DND-41 (cell line): Measurements from ENCODE around the gene CHMP4A.

Experiments
- ATAC-seq: fragments of 200-7000 bp; cut with Tn5 transposase; 3 replicates; pipeline ENCODE4 v1.9.1; 2021; ENCODE audit warnings: low read depth; ENCODE audit not compliant: insufficient read depth
- DNase-seq: peaks from one replicate; pipeline ENCODE4 v3.0.0-alpha.2; 2020
- H2AFZ ChIP-seq: 2 replicates; pipeline ENCODE4 v1.6.0; 2012; ENCODE audit warnings: low read depth, low read length
- H3K27ac ChIP-seq: 2 replicates; pipeline ENCODE4 v1.5.1; 2012; ENCODE audit warnings: low read length, inconsistent platforms
- H3K27me3 ChIP-seq: fragments of 200-600 bp; sonication (generic); 2 replicates; pipeline ENCODE4 v1.6.0; 2012; ENCODE audit warnings: low read length, mild to moderate bottlenecking, inconsistent platforms; ENCODE audit not compliant: insufficient read depth, poor library complexity
- H3K36me3 ChIP-seq: 2 replicates; pipeline ENCODE4 v1.5.1; 2012; ENCODE audit warnings: low read length, inconsistent platforms; ENCODE audit not compliant: insufficient read depth
- H3K4me1 ChIP-seq: 2 replicates; pipeline ENCODE4 v1.5.1; 2012; ENCODE audit warnings: mild to moderate bottlenecking, low read length; ENCODE audit not compliant: insufficient read depth
- H3K4me2 ChIP-seq: 2 replicates; pipeline ENCODE4 v1.6.0; 2012; ENCODE audit warnings: mild to moderate bottlenecking, moderate library complexity, low read length, inconsistent platforms; ENCODE audit not compliant: insufficient read depth
- H3K4me3 ChIP-seq, 2 experiments: fragments of 200-600 bp in 1 of 2; shearing (Covaris generic) in 1 of 2; 2 replicates each; pipeline ENCODE4 v1.5.1; 2012 to 2016; ENCODE audit warnings: inconsistent platforms in 2 of 2, low read length in 2 of 2, mild to moderate bottlenecking in 2 of 2, low read depth in 1 of 2, moderate library complexity in 1 of 2
- H3K79me2 ChIP-seq: 2 replicates; pipeline ENCODE4 v1.6.0; 2012; ENCODE audit warnings: low read length, inconsistent platforms; ENCODE audit not compliant: insufficient read depth
- H3K9ac ChIP-seq: 2 replicates; pipeline ENCODE4 v1.6.0; 2012; ENCODE audit warnings: low read depth, mild to moderate bottlenecking, inconsistent platforms, low read length, moderate library complexity
- H3K9me3 ChIP-seq: 2 replicates; pipeline ENCODE4 v1.5.1; 2012; ENCODE audit warnings: low read length, moderate library complexity, mild to moderate bottlenecking, inconsistent platforms; ENCODE audit not compliant: insufficient read depth, severe bottlenecking
- H4K20me1 ChIP-seq: 2 replicates; pipeline ENCODE4 v1.6.0; 2012; ENCODE audit warnings: low read length; ENCODE audit not compliant: insufficient read depth
- CTCF ChIP-seq: IDR thresholded peaks from 2 replicates; pipeline ENCODE4 v1.5.1; 2012; ENCODE audit warnings: borderline replicate concordance, low read length, moderate library complexity, mild to moderate bottlenecking; ENCODE audit not compliant: poor library complexity, severe bottlenecking; ENCODE audit errors: extremely low read depth
- EZH2 ChIP-seq: IDR thresholded peaks from 3 replicates; pipeline ENCODE4 v1.6.1; 2012; ENCODE audit warnings: borderline replicate concordance, low read depth, mild to moderate bottlenecking, moderate library complexity, low read length, inconsistent platforms; ENCODE audit not compliant: severe bottlenecking

Gene CHMP4A

GRCh38 chr14:24184104-24184970, 29.0 kb downstream of the CHMP4A start:
- H3K9ac ChIP-seq, result no peak overlapping the region
- TF ChIP-seq CTCF (no peak), EZH2 (no peak)
- no peak overlapping the region for H3K4me3 ChIP-seq
- H3K4me2 ChIP-seq, result no peak overlapping the region
- DNase-seq (no peak), ATAC-seq (no peak)
- H3K27ac ChIP-seq, result no peak overlapping the region
- H3K27me3 ChIP-seq, result no peaks in the 10 kb centered on the region
- H4K20me1 ChIP-seq, result peaks cover 22% of the 10 kb centered on the region; the same call in 1 of the 2 replicates
- peaks cover 26% of the 10 kb centered on the region for H3K4me1 ChIP-seq
- H3K9me3 ChIP-seq, result no peaks in the 10 kb centered on the region
- H2AFZ ChIP-seq, result no peak overlapping the region
- H3K36me3 ChIP-seq, result peaks cover 78% of the 10 kb centered on the region
- peaks cover 18% of the 10 kb centered on the region for H3K79me2 ChIP-seq

DNA sequence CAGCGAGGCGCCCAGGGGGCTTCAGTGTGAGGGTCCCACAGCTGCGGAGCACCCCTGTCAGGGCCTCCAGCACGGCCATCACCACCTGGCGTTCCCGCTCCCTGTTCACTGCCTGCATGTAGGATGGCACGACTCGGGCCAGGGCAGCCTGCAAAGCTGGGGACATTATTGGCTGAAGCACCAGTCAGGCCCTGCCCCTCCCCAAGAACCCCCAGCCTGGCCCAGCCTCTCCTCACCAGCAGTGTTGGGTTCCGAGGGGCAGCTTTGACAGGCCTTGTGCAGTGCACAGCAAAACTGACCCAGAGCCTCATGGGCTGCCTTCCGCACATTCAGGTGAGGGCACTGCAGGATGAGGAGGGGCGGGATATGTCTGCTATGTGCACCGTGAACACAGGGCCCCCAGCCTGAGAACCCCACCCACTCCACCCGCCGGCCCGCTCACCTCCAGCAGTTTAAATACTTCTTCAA, 30.2 kb downstream of the CHMP4A start:
- H3K4me2 ChIP-seq, result no peak overlapping the region
- no peaks in the 10 kb centered on the region for H3K9me3 ChIP-seq
- H3K79me2 ChIP-seq, result peaks cover 16% of the 10 kb centered on the region; the same call in 1 of the 2 replicates
- H3K4me1 ChIP-seq, result peaks cover 15% of the 10 kb centered on the region
- H3K27me3 ChIP-seq, result no peaks in the 10 kb centered on the region
- H2AFZ ChIP-seq, result no peak overlapping the region
- H3K9ac ChIP-seq, result no peak overlapping the region
- H4K20me1 ChIP-seq, result peaks cover 23% of the 10 kb centered on the region; the same call in 1 of the 2 replicates
- H3K4me3 ChIP-seq, result no peak overlapping the region
- no peak overlapping the region for H3K27ac ChIP-seq
- no peak for DNase-seq
- no peak for ATAC-seq
- peaks cover 89% of the 10 kb centered on the region for H3K36me3 ChIP-seq
- TF ChIP-seq EZH2 (no peak), CTCF (no peak)

- TF ChIP-seq EZH2, result no peak
- no peak for TF ChIP-seq CTCF
- Histone ChIP-seq H3K9me3 (no peaks in the 10 kb centered on the region), H3K27me3 (no peaks in the 10 kb centered on the region), H3K4me1 (peaks cover 8% of the 10 kb centered on the region), H3K27ac (no peak overlapping the region), H3K36me3 (peaks cover 89% of the 10 kb centered on the region), H3K79me2 (peaks cover 9% of the 10 kb centered on the region; the same call in 1 of the 2 replicates), H2AFZ (no peak overlapping the region), H3K9ac (no peak overlapping the region), H3K4me2 (no peak overlapping the region), H4K20me1 (peaks cover 23% of the 10 kb centered on the region; the same call in 1 of the 2 replicates), H3K4me3 (no peak overlapping the region)
- DNase-seq (no peak), ATAC-seq (0 out of 3 replicates have a peak, but pooled peaks have one; percentile 8)
Observed at GRCh38 chr14:24182110-24182882, 31.0 kb downstream of the CHMP4A start.
